IPS DF 6.9 (cell line): ENCODE data around the gene OTOR.

Source experiments
- DNase-seq: peaks from one replicate; pipeline ENCODE4 v3.0.0-alpha.2; 2013; ENCODE audit warnings: low read depth, low spot score
- H3K27ac ChIP-seq: one replicate; pipeline ENCODE4 v1.5.1; 2013; ENCODE audit warnings: low read length, control low read depth
- H3K27me3 ChIP-seq: 2 replicates; pipeline ENCODE4 v1.6.1; 2013; ENCODE audit warnings: mild to moderate bottlenecking, low read length; ENCODE audit not compliant: control insufficient read depth, insufficient read depth
- H3K36me3 ChIP-seq: 2 replicates; pipeline ENCODE4 v1.6.1; 2013; ENCODE audit warnings: low read length; ENCODE audit not compliant: control insufficient read depth, insufficient read depth
- H3K4me1 ChIP-seq: 2 replicates; pipeline ENCODE4 v1.6.1; 2013; ENCODE audit warnings: low read length; ENCODE audit not compliant: control insufficient read depth, insufficient read depth
- H3K4me3 ChIP-seq: 2 replicates; pipeline ENCODE4 v1.5.1; 2013; ENCODE audit warnings: mild to moderate bottlenecking, low read length
- H3K9me3 ChIP-seq: 2 replicates; pipeline ENCODE4 v1.6.1; 2013; ENCODE audit warnings: low read length, inconsistent platforms; ENCODE audit not compliant: control insufficient read depth, insufficient read depth
- WGBS: extraction: QIAGEN DNeasy Blood & Tissue Kit; methylation state at CpG from one replicate; pipeline ENCODE4 v1.1.7; 2013; ENCODE audit warnings: mixed read lengths, missing lambda C conversion rate; ENCODE audit not compliant: insufficient read length, insufficient coverage; 5-methylcytosine and 5-hydroxymethylcytosine counted together

Gene OTOR

GRCh38 chr20:16775961-16776360 lies 27.8 kb downstream of the OTOR start:
- WGBS, result no CpG with 5 or more reads among the region's 1 CpG
- H3K27ac ChIP-seq, result no peak overlapping the region
- no peak for DNase-seq
- no peak overlapping the region for H3K4me3 ChIP-seq
- H3K27me3 ChIP-seq, result no peaks in the 10 kb centered on the region
- no peaks in the 10 kb centered on the region for H3K9me3 ChIP-seq
- no peaks in the 10 kb centered on the region for H3K36me3 ChIP-seq
- no peaks in the 10 kb centered on the region for H3K4me1 ChIP-seq

- Histone ChIP-seq H3K9me3 (no peaks in the 10 kb centered on the region), H3K27me3 (no peaks in the 10 kb centered on the region), H3K4me3 (no peak overlapping the region), H3K27ac (no peak overlapping the region), H3K4me1 (no peaks in the 10 kb centered on the region), H3K36me3 (no peaks in the 10 kb centered on the region)
- WGBS, result no CpG with 5 or more reads among the region's 1 CpG
- DNase-seq, result no peak
Measured at GRCh38 chr20:16777126-16777525, 29.0 kb downstream of the OTOR start.

- WGBS, result no CpG with 5 or more reads among the region's 1 CpG
- Histone ChIP-seq H3K4me3 (no peak overlapping the region), H3K27me3 (no peaks in the 10 kb centered on the region), H3K4me1 (no peaks in the 10 kb centered on the region), H3K27ac (no peak overlapping the region), H3K9me3 (no peaks in the 10 kb centered on the region), H3K36me3 (no peaks in the 10 kb centered on the region)
- no peak for DNase-seq
Measured at GRCh38 chr20:16778159-16778558, 30.0 kb downstream of the OTOR start.

DNA sequence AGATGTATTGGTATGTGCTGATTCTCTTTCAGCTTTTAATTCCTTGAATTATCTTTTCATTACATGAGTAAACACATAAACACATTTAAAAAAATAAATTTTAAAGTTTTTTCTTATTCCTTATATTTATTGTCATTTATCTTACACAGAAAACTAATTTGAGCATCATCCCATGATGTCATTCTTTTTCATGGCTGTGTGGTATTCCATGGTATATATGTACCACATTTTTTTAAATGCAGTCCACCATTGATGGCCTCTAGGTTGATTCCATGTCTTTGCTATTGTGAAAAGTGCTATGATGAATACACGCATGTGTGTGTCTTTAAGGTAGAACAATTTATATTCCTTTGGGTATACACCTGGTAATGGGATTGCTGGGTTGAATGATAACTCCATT lies 33.3 kb downstream of the OTOR start:
- no peaks in the 10 kb centered on the region for H3K36me3 ChIP-seq
- no peak overlapping the region for H3K4me3 ChIP-seq
- no peak overlapping the region for H3K27ac ChIP-seq
- H3K27me3 ChIP-seq, result no peaks in the 10 kb centered on the region
- no peak for DNase-seq
- no CpG with 5 or more reads among the region's 1 CpG for WGBS
- H3K9me3 ChIP-seq, result no peaks in the 10 kb centered on the region
- no peaks in the 10 kb centered on the region; the same call in 1 of the 2 replicates for H3K4me1 ChIP-seq

GRCh38 chr20:16785226-16785625 lies 37.1 kb downstream of the OTOR start:
- Histone ChIP-seq H3K9me3 (no peaks in the 10 kb centered on the region), H3K4me1 (no peaks in the 10 kb centered on the region; the same call in 1 of the 2 replicates), H3K27me3 (no peaks in the 10 kb centered on the region), H3K4me3 (no peak overlapping the region), H3K27ac (no peak overlapping the region), H3K36me3 (no peaks in the 10 kb centered on the region)
- WGBS, result no CpG with 5 or more reads among the region's 1 CpG
- no peak for DNase-seq
